Liver (tissue), 9 donors: ENCODE measurements around the gene RBX1. TPM values are rescaled to one million over a fixed set of nuclear protein-coding genes. Genes with fewer than 3 reads are reported as not detected.

ENCODE experiments used
- DNase-seq: peaks from one replicate; pipeline ENCODE4 v3.0.0-alpha.2; 2017; ENCODE audit warnings: low spot score
- H3K27ac ChIP-seq, 2 donors: one replicate each; pipeline ENCODE4 v1.7.0; 2013; ENCODE audit warnings: inconsistent platforms in 2 of 2, low read length in 2 of 2, control low read depth in 1 of 2, low read depth in 1 of 2, mild to moderate bottlenecking in 1 of 2
- H3K27me3 ChIP-seq, 4 donors: one replicate each; pipeline versions ENCODE4 v1.6.1 to v1.7.0; 2013; ENCODE audit warnings: low read length in 3 of 4, inconsistent platforms in 1 of 4, mild to moderate bottlenecking in 1 of 4, moderate library complexity in 1 of 4; ENCODE audit not compliant: control insufficient read depth in 4 of 4, insufficient read depth in 4 of 4
- H3K36me3 ChIP-seq, 4 donors: one replicate each; pipeline versions ENCODE4 v1.6.1 to v1.7.0; 2013; ENCODE audit warnings: low read length in 3 of 4, mild to moderate bottlenecking in 3 of 4, low read depth in 1 of 4, moderate library complexity in 1 of 4; ENCODE audit not compliant: control insufficient read depth in 4 of 4, insufficient read depth in 3 of 4
- H3K4me1 ChIP-seq, 4 donors: one replicate each; pipeline versions ENCODE4 v1.6.1 to v1.7.0; 2013; ENCODE audit warnings: low read length in 3 of 4, mild to moderate bottlenecking in 3 of 4, moderate library complexity in 1 of 4; ENCODE audit not compliant: control insufficient read depth in 4 of 4, insufficient read depth in 4 of 4
- H3K4me3 ChIP-seq, 3 donors: one replicate each; pipeline versions ENCODE4 v1.6.1 to v1.7.0; 2013; ENCODE audit warnings: low read length in 3 of 3, control low read depth in 1 of 3, low read depth in 1 of 3, mild to moderate bottlenecking in 1 of 3
- H3K9ac ChIP-seq, 2 donors: one replicate each; pipeline ENCODE4 v1.7.0; 2013; ENCODE audit warnings: low read length in 2 of 2, mild to moderate bottlenecking in 2 of 2, moderate library complexity in 2 of 2, control low read depth in 1 of 2, low read depth in 1 of 2
- H3K9me3 ChIP-seq, 4 donors: one replicate each; pipeline versions ENCODE4 v1.6.1 to v1.7.0; 2013; ENCODE audit warnings: low read length in 3 of 4; ENCODE audit not compliant: control insufficient read depth in 4 of 4
- ATF3 ChIP-seq: IDR thresholded peaks from 2 replicates; pipeline ENCODE4 v1.6.1; 2016; ENCODE audit warnings: antibody characterized with exemption
- EGR1 ChIP-seq, 2 donors: IDR thresholded peaks; 2 replicates each; pipeline ENCODE4 v1.6.1; 2016 to 2018; ENCODE audit warnings: antibody characterized with exemption in 2 of 2, low read depth in 2 of 2
- FOXA1 ChIP-seq: IDR thresholded peaks from 2 replicates; pipeline ENCODE4 v1.6.1; 2016; ENCODE audit warnings: antibody characterized with exemption
- FOXA2 ChIP-seq: IDR thresholded peaks from 2 replicates; pipeline ENCODE4 v1.6.1; 2016; ENCODE audit warnings: antibody characterized with exemption
- GABPA ChIP-seq, 2 donors: IDR thresholded peaks in 1 of 2; conservative IDR thresholded peaks in 1 of 2; 2 replicates each; pipeline ENCODE4 v1.6.1; 2016; ENCODE audit warnings: antibody characterized with exemption in 2 of 2, mild to moderate bottlenecking in 1 of 2, moderate library complexity in 1 of 2
- HNF4A ChIP-seq, 2 donors: conservative IDR thresholded peaks; 2 replicates each; pipeline ENCODE4 v1.6.1; 2016; ENCODE audit warnings: antibody characterized with exemption in 2 of 2, mild to moderate bottlenecking in 2 of 2
- HNF4G ChIP-seq: IDR thresholded peaks from 2 replicates; pipeline ENCODE4 v1.6.1; 2016; ENCODE audit warnings: antibody characterized with exemption
- JUND ChIP-seq, 2 donors: IDR thresholded peaks; 2 replicates each; pipeline ENCODE4 v1.6.1; 2016; ENCODE audit warnings: antibody characterized with exemption in 2 of 2
- NR2F2 ChIP-seq: IDR thresholded peaks from 2 replicates; pipeline ENCODE4 v1.6.1; 2016; ENCODE audit warnings: antibody characterized with exemption
- RAD21 ChIP-seq, 2 donors: IDR thresholded peaks; 2 replicates each; pipeline ENCODE4 v1.6.1; 2016; ENCODE audit warnings: antibody characterized with exemption in 2 of 2, mild to moderate bottlenecking in 2 of 2
- RXRA ChIP-seq, 2 donors: IDR thresholded peaks; 2 replicates each; pipeline ENCODE4 v1.6.1; 2017 to 2018; ENCODE audit warnings: antibody characterized with exemption in 2 of 2, mild to moderate bottlenecking in 1 of 2
- SP1 ChIP-seq: IDR thresholded peaks from 2 replicates; pipeline ENCODE4 v1.6.1; 2018; ENCODE audit warnings: antibody characterized with exemption, mild to moderate bottlenecking
- TAF1 ChIP-seq: conservative IDR thresholded peaks from 2 replicates; pipeline ENCODE4 v1.6.1; 2016; ENCODE audit warnings: antibody characterized with exemption, mild to moderate bottlenecking
- YY1 ChIP-seq: IDR thresholded peaks from 2 replicates; pipeline ENCODE4 v1.6.1; 2016; ENCODE audit warnings: antibody characterized with exemption, mild to moderate bottlenecking
- WGBS: extraction: QIAGEN DNeasy Blood & Tissue Kit; methylation state at CpG from one replicate; pipeline ENCODE4 v1.1.7; 2013; 5-methylcytosine and 5-hydroxymethylcytosine counted together
- polyA plus RNA-seq, 2 donors: library from polyadenylated mRNA; stranded (reverse) in 1 of 2; unstranded in 1 of 2; fragments of 200-250 nt in 1 of 2; fragments of >200 nt in 1 of 2; fragmentation: Nextera tagmentation in 1 of 2; extraction: Ambion mirVana in 1 of 2; gene quantifications; one replicate each; pipeline versions ENCODE4 v1.2.1 to v1.2.3, GENCODE V29; 2013 to 2015
- total RNA-seq, 2 donors: library from RNA; depleted of rRNA; stranded (reverse); fragments of >200 nt; gene quantifications; one replicate each; pipeline ENCODE4 v1.2.3, GENCODE V29; 2014
- TF ChIP-seq, protein P1 (sequence below): IDR thresholded peaks from 2 replicates; pipeline ENCODE4 v1.6.1; 2016; ENCODE audit warnings: antibody characterized with exemption, mild to moderate bottlenecking
- TF ChIP-seq, protein P2 (sequence below): fragments of 150-350 bp; IDR thresholded peaks from 2 replicates; pipeline ENCODE4 v1.5.1; 2017; ENCODE audit warnings: improper control_type of control experiment, low read depth, low read length; ENCODE audit not compliant: missing input control
- TF ChIP-seq, protein P3 (sequence below): IDR thresholded peaks from 2 replicates; pipeline ENCODE4 v1.6.1; 2016; ENCODE audit warnings: antibody characterized with exemption
- donor health status: healthy.
- donor health status: healthy.
- donor health status: healthy.
- donor health status: healthy.
- donor health status: healthy.

Gene RBX1
- total and polyA plus RNA-seq, 4 donors, result 11.0 to 85.3 (median 46.0) TPM

DNA sequence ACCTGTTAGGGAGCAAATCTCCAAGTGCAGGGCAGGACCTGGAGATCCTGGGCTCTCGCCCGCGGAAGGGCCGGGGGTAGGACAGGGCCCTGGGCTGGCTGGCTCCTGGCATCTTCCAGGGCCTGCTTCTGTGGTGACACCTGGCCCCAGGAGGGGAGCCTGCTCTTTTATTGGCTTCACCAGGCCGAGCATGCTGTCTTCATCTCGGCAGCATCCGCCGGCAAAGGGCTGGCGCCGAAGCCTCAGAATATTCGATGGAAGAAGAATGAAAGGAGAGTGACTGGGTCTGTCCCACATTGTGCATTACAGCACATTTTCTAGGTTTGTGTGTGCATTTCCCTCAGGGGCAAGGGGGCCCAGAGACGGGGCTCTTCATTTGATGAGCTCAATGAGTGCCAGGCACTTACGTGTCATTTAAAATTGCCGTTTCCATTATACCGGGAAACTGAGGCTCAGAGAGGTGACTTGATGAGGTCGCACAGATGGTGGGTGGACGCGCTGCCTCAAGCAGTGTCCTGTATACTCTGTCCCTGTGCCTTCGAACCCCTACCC, 70.0 kb downstream of the RBX1 start:
- Histone ChIP-seq H3K4me3 (peak overlapping the region in 2 of 3 donors; percentile 28 to 72), H3K36me3 (no peaks in the 10 kb centered on the region), H3K27ac (peak overlapping the region in 1 of 2 donors; percentile 82), H3K27me3 (no peaks in the 10 kb centered on the region), H3K9ac (no peak overlapping the region), H3K4me1 (peaks cover 4 to 15% (median 4%) of the 10 kb centered on the region in 4 donors), H3K9me3 (no peaks in the 10 kb centered on the region)
- no peak for TF ChIP-seq GABPA (IDR thresholded peaks at IDR 0.05 in 1 of 2, conservative IDR thresholded peaks at IDR 0.05 in 1 of 2)
- no peak for TF ChIP-seq NR2F2
- no peak for TF ChIP-seq SP1
- TF ChIP-seq, protein P1, sequence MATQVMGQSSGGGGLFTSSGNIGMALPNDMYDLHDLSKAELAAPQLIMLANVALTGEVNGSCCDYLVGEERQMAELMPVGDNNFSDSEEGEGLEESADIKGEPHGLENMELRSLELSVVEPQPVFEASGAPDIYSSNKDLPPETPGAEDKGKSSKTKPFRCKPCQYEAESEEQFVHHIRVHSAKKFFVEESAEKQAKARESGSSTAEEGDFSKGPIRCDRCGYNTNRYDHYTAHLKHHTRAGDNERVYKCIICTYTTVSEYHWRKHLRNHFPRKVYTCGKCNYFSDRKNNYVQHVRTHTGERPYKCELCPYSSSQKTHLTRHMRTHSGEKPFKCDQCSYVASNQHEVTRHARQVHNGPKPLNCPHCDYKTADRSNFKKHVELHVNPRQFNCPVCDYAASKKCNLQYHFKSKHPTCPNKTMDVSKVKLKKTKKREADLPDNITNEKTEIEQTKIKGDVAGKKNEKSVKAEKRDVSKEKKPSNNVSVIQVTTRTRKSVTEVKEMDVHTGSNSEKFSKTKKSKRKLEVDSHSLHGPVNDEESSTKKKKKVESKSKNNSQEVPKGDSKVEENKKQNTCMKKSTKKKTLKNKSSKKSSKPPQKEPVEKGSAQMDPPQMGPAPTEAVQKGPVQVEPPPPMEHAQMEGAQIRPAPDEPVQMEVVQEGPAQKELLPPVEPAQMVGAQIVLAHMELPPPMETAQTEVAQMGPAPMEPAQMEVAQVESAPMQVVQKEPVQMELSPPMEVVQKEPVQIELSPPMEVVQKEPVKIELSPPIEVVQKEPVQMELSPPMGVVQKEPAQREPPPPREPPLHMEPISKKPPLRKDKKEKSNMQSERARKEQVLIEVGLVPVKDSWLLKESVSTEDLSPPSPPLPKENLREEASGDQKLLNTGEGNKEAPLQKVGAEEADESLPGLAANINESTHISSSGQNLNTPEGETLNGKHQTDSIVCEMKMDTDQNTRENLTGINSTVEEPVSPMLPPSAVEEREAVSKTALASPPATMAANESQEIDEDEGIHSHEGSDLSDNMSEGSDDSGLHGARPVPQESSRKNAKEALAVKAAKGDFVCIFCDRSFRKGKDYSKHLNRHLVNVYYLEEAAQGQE, result no peak
- no peak for TF ChIP-seq YY1
- TF ChIP-seq RAD21 (IDR thresholded peaks at IDR 0.05), result no peak
- no peak for TF ChIP-seq JUND (IDR thresholded peaks at IDR 0.05)
- no peak for TF ChIP-seq HNF4G
- TF ChIP-seq ATF3, result no peak
- no peak for TF ChIP-seq FOXA2
- no peak for TF ChIP-seq RXRA (IDR thresholded peaks at IDR 0.05)
- no peak for TF ChIP-seq HNF4A (conservative IDR thresholded peaks at IDR 0.05)
- TF ChIP-seq FOXA1, result no peak
- TF ChIP-seq TAF1, result no peak
- no peak for TF ChIP-seq EGR1 (IDR thresholded peaks at IDR 0.05; ENCODE audit: low read depth in 2 of 2)
- TF ChIP-seq, protein P2, sequence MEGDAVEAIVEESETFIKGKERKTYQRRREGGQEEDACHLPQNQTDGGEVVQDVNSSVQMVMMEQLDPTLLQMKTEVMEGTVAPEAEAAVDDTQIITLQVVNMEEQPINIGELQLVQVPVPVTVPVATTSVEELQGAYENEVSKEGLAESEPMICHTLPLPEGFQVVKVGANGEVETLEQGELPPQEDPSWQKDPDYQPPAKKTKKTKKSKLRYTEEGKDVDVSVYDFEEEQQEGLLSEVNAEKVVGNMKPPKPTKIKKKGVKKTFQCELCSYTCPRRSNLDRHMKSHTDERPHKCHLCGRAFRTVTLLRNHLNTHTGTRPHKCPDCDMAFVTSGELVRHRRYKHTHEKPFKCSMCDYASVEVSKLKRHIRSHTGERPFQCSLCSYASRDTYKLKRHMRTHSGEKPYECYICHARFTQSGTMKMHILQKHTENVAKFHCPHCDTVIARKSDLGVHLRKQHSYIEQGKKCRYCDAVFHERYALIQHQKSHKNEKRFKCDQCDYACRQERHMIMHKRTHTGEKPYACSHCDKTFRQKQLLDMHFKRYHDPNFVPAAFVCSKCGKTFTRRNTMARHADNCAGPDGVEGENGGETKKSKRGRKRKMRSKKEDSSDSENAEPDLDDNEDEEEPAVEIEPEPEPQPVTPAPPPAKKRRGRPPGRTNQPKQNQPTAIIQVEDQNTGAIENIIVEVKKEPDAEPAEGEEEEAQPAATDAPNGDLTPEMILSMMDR, result no peak
- TF ChIP-seq, protein P3, sequence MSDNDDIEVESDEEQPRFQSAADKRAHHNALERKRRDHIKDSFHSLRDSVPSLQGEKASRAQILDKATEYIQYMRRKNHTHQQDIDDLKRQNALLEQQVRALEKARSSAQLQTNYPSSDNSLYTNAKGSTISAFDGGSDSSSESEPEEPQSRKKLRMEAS, result no peak
- 65% methylated on average over 19 of the region's 19 CpGs for WGBS
- DNase-seq, result no peak

- DNase-seq, result peak; percentile 63
- 3% methylated on average over 85 of the region's 85 CpGs for WGBS
- H3K9me3 ChIP-seq, result no peaks in the 10 kb centered on the region
- H3K4me3 ChIP-seq, result peak overlapping the region; percentile 28 to 72 (median 60)
- H3K27ac ChIP-seq, result peak overlapping the region; percentile 74 to 82
- H3K9ac ChIP-seq, result peak overlapping the region in 1 of 2 donors; percentile 59
- no peaks in the 10 kb centered on the region for H3K36me3 ChIP-seq
- H3K4me1 ChIP-seq, result peaks cover 4 to 15% (median 4%) of the 10 kb centered on the region in 4 donors
- no peaks in the 10 kb centered on the region for H3K27me3 ChIP-seq
- TF ChIP-seq ATF3, result no peak
- TF ChIP-seq FOXA1, result no peak
- no peak for TF ChIP-seq GABPA (IDR thresholded peaks at IDR 0.05 in 1 of 2, conservative IDR thresholded peaks at IDR 0.05 in 1 of 2)
- no peak for TF ChIP-seq FOXA2
- TF ChIP-seq RXRA (IDR thresholded peaks at IDR 0.05), result no peak
- no peak for TF ChIP-seq YY1
- TF ChIP-seq, protein P2, result no peak
- TF ChIP-seq, protein P1, result no peak
- no peak for TF ChIP-seq HNF4G
- no peak for TF ChIP-seq TAF1
Measured at GRCh38 chr22:41021613-41022454, 70.7 kb downstream of the RBX1 start.
